ENCODE results near the gene HID1. TPM values are rescaled to one million over a fixed set of nuclear protein-coding genes. Genes with fewer than 3 reads are reported as not detected.
"Not testable (repeated sequence)": the region's sequence is repeated elsewhere in the genome, so short reads cannot be mapped to it uniquely, and the experiment has no call there.

The HID1 gene
- total and polyA plus RNA-seq, 2 of the 4 experiments (the other 2 are of a cell fraction), result 0.18 to 1.7 TPM

GRCh38 chr17:74969501-74969900 is 3.1 kb downstream of the HID1 start:
- intact Hi-C loops (cut with micrococcal nuclease); POLR2A ChIA-PET (ENCODE audit: unreplicated experiment): not testable (repeated sequence)

More at GRCh38 chr17:74969501-74969900, 3.1 kb downstream of the HID1 start:
- DNase-seq; H2AK9ac ChIP-seq (replicated peaks; ENCODE audit: low read depth, low read length, poor library complexity); H3K4me3 ChIP-seq (ENCODE audit: insufficient read depth, low read depth, low read length); H4K5ac ChIP-seq (ENCODE audit: low read depth, low read length); H2BK20ac ChIP-seq (ENCODE audit: low read depth, low read length); H3K4ac ChIP-seq (ENCODE audit: low read depth, low read length); H3K9me3 ChIP-seq (ENCODE audit: control insufficient read depth, insufficient read depth, low read length); H3K27ac ChIP-seq (ENCODE audit: insufficient read depth, low read length); H3K79me1 ChIP-seq (ENCODE audit: low read depth in 1 of 2, low read length in 2 of 2); H3K9ac ChIP-seq (ENCODE audit: low read depth, low read length); H4K91ac ChIP-seq (ENCODE audit: insufficient read depth, low read depth, low read length); H3K14ac ChIP-seq (replicated peaks; ENCODE audit: low read depth, low read length); H2AFZ ChIP-seq (replicated peaks; ENCODE audit: low read length, poor library complexity); H2AK5ac ChIP-seq (ENCODE audit: low read depth, low read length); H3K4me2 ChIP-seq (ENCODE audit: low read depth, low read length); H2BK15ac ChIP-seq (ENCODE audit: low read depth, low read length); H3K36me3 ChIP-seq (ENCODE audit: control insufficient read depth, insufficient read depth, low read length); H3K56ac ChIP-seq (ENCODE audit: extremely low read depth, insufficient read depth, low read length); H3K18ac ChIP-seq (ENCODE audit: low read depth, low read length); ATAC-seq (ENCODE audit: low read depth); H4K8ac ChIP-seq (ENCODE audit: low read depth in 2 of 2, low read length in 2 of 2); H3K9me1 ChIP-seq (ENCODE audit: insufficient read depth, low read length); dilution Hi-C loops (cut with HindIII; ENCODE audit: low sequenced_read_pairs, unreplicated experiment); H3K23ac ChIP-seq (ENCODE audit: low read depth, low read length); H4K20me1 ChIP-seq (ENCODE audit: insufficient read depth, low read length); BruUV-seq (replicated peaks); H2BK120ac ChIP-seq (ENCODE audit: low read depth, low read length); H3K4me1 ChIP-seq (ENCODE audit: control insufficient read depth, insufficient read depth, low read length); H2BK5ac ChIP-seq (ENCODE audit: low read depth, low read length, poor library complexity, severe bottlenecking): not testable (repeated sequence)
- peaks cover 43% of the 10 kb centered on the region for H3K27me3 ChIP-seq (ENCODE audit: control insufficient read depth, insufficient read depth, low read length)
- in situ Hi-C loops (cut with MboI; ENCODE audit: low sequenced_read_pairs), result loop anchor here (10.0 kb wide), 1 partner anchor 235 kb away; the partner anchor contains the start of gene NUP85
- WGBS, 2 experiments (ENCODE audit: extremely low coverage in 2 of 2, insufficient read length in 1 of 2), result no CpG with 5 or more reads among the region's 5 CpGs
- CTCF ChIA-PET, result interaction anchor here (0.8 kb wide), 1 partner anchor 12 kb away, joined by 4 read pairs; no protein-coding TSS in a partner anchor
